Liver (tissue), 9 donors: ENCODE measurements around the gene NFKB2. TPM values are rescaled to one million over a fixed set of nuclear protein-coding genes. Genes with fewer than 3 reads are reported as not detected.

Experiments used
- DNase-seq: peaks from one replicate; pipeline ENCODE4 v3.0.0-alpha.2; 2017; ENCODE audit warnings: low spot score
- H3K27ac ChIP-seq, 2 donors: one replicate each; pipeline ENCODE4 v1.7.0; 2013; ENCODE audit warnings: inconsistent platforms in 2 of 2, low read length in 2 of 2, control low read depth in 1 of 2, low read depth in 1 of 2, mild to moderate bottlenecking in 1 of 2
- H3K27me3 ChIP-seq, 4 donors: one replicate each; pipeline versions ENCODE4 v1.6.1 to v1.7.0; 2013; ENCODE audit warnings: low read length in 3 of 4, inconsistent platforms in 1 of 4, mild to moderate bottlenecking in 1 of 4, moderate library complexity in 1 of 4; ENCODE audit not compliant: control insufficient read depth in 4 of 4, insufficient read depth in 4 of 4
- H3K36me3 ChIP-seq, 4 donors: one replicate each; pipeline versions ENCODE4 v1.6.1 to v1.7.0; 2013; ENCODE audit warnings: low read length in 3 of 4, mild to moderate bottlenecking in 3 of 4, low read depth in 1 of 4, moderate library complexity in 1 of 4; ENCODE audit not compliant: control insufficient read depth in 4 of 4, insufficient read depth in 3 of 4
- H3K4me1 ChIP-seq, 4 donors: one replicate each; pipeline versions ENCODE4 v1.6.1 to v1.7.0; 2013; ENCODE audit warnings: low read length in 3 of 4, mild to moderate bottlenecking in 3 of 4, moderate library complexity in 1 of 4; ENCODE audit not compliant: control insufficient read depth in 4 of 4, insufficient read depth in 4 of 4
- H3K4me3 ChIP-seq, 3 donors: one replicate each; pipeline versions ENCODE4 v1.6.1 to v1.7.0; 2013; ENCODE audit warnings: low read length in 3 of 3, control low read depth in 1 of 3, low read depth in 1 of 3, mild to moderate bottlenecking in 1 of 3
- H3K9ac ChIP-seq, 2 donors: one replicate each; pipeline ENCODE4 v1.7.0; 2013; ENCODE audit warnings: low read length in 2 of 2, mild to moderate bottlenecking in 2 of 2, moderate library complexity in 2 of 2, control low read depth in 1 of 2, low read depth in 1 of 2
- H3K9me3 ChIP-seq, 4 donors: one replicate each; pipeline versions ENCODE4 v1.6.1 to v1.7.0; 2013; ENCODE audit warnings: low read length in 3 of 4; ENCODE audit not compliant: control insufficient read depth in 4 of 4
- ATF3 ChIP-seq: IDR thresholded peaks from 2 replicates; pipeline ENCODE4 v1.6.1; 2016; ENCODE audit warnings: antibody characterized with exemption
- EGR1 ChIP-seq, 2 donors: IDR thresholded peaks; 2 replicates each; pipeline ENCODE4 v1.6.1; 2016 to 2018; ENCODE audit warnings: antibody characterized with exemption in 2 of 2, low read depth in 2 of 2
- FOXA1 ChIP-seq: IDR thresholded peaks from 2 replicates; pipeline ENCODE4 v1.6.1; 2016; ENCODE audit warnings: antibody characterized with exemption
- FOXA2 ChIP-seq: IDR thresholded peaks from 2 replicates; pipeline ENCODE4 v1.6.1; 2016; ENCODE audit warnings: antibody characterized with exemption
- GABPA ChIP-seq, 2 donors: IDR thresholded peaks in 1 of 2; conservative IDR thresholded peaks in 1 of 2; 2 replicates each; pipeline ENCODE4 v1.6.1; 2016; ENCODE audit warnings: antibody characterized with exemption in 2 of 2, mild to moderate bottlenecking in 1 of 2, moderate library complexity in 1 of 2
- HNF4A ChIP-seq, 2 donors: conservative IDR thresholded peaks; 2 replicates each; pipeline ENCODE4 v1.6.1; 2016; ENCODE audit warnings: antibody characterized with exemption in 2 of 2, mild to moderate bottlenecking in 2 of 2
- HNF4G ChIP-seq: IDR thresholded peaks from 2 replicates; pipeline ENCODE4 v1.6.1; 2016; ENCODE audit warnings: antibody characterized with exemption
- JUND ChIP-seq, 2 donors: IDR thresholded peaks; 2 replicates each; pipeline ENCODE4 v1.6.1; 2016; ENCODE audit warnings: antibody characterized with exemption in 2 of 2
- MAX ChIP-seq: IDR thresholded peaks from 2 replicates; pipeline ENCODE4 v1.6.1; 2016; ENCODE audit warnings: antibody characterized with exemption
- NR2F2 ChIP-seq: IDR thresholded peaks from 2 replicates; pipeline ENCODE4 v1.6.1; 2016; ENCODE audit warnings: antibody characterized with exemption
- RAD21 ChIP-seq, 2 donors: IDR thresholded peaks; 2 replicates each; pipeline ENCODE4 v1.6.1; 2016; ENCODE audit warnings: antibody characterized with exemption in 2 of 2, mild to moderate bottlenecking in 2 of 2
- REST ChIP-seq: IDR thresholded peaks from 2 replicates; pipeline ENCODE4 v1.6.1; 2016; ENCODE audit warnings: antibody characterized with exemption, mild to moderate bottlenecking
- RXRA ChIP-seq, 2 donors: IDR thresholded peaks; 2 replicates each; pipeline ENCODE4 v1.6.1; 2017 to 2018; ENCODE audit warnings: antibody characterized with exemption in 2 of 2, mild to moderate bottlenecking in 1 of 2
- SP1 ChIP-seq: IDR thresholded peaks from 2 replicates; pipeline ENCODE4 v1.6.1; 2018; ENCODE audit warnings: antibody characterized with exemption, mild to moderate bottlenecking
- TAF1 ChIP-seq: conservative IDR thresholded peaks from 2 replicates; pipeline ENCODE4 v1.6.1; 2016; ENCODE audit warnings: antibody characterized with exemption, mild to moderate bottlenecking
- YY1 ChIP-seq: IDR thresholded peaks from 2 replicates; pipeline ENCODE4 v1.6.1; 2016; ENCODE audit warnings: antibody characterized with exemption, mild to moderate bottlenecking
- ZBTB33 ChIP-seq: IDR thresholded peaks from 2 replicates; pipeline ENCODE4 v1.6.1; 2016; ENCODE audit warnings: antibody characterized with exemption
- WGBS: extraction: QIAGEN DNeasy Blood & Tissue Kit; methylation state at CpG from one replicate; pipeline ENCODE4 v1.1.7; 2013; 5-methylcytosine and 5-hydroxymethylcytosine counted together
- polyA plus RNA-seq, 2 donors: library from polyadenylated mRNA; stranded (reverse) in 1 of 2; unstranded in 1 of 2; fragments of 200-250 nt in 1 of 2; fragments of >200 nt in 1 of 2; fragmentation: Nextera tagmentation in 1 of 2; extraction: Ambion mirVana in 1 of 2; gene quantifications; one replicate each; pipeline versions ENCODE4 v1.2.1 to v1.2.3, GENCODE V29; 2013 to 2015
- total RNA-seq, 2 donors: library from RNA; depleted of rRNA; stranded (reverse); fragments of >200 nt; gene quantifications; one replicate each; pipeline ENCODE4 v1.2.3, GENCODE V29; 2014
- TF ChIP-seq, protein P1 (sequence below): fragments of 150-350 bp; IDR thresholded peaks from 2 replicates; pipeline ENCODE4 v1.5.1; 2017; ENCODE audit warnings: improper control_type of control experiment, low read depth, low read length; ENCODE audit not compliant: missing input control
- donor health status: healthy.
- donor health status: healthy.
- donor health status: healthy.
- donor health status: healthy.
- donor health status: healthy.

Gene NFKB2
- total and polyA plus RNA-seq, 4 donors, result 1.8 to 8.5 (median 7.1) TPM

DNA sequence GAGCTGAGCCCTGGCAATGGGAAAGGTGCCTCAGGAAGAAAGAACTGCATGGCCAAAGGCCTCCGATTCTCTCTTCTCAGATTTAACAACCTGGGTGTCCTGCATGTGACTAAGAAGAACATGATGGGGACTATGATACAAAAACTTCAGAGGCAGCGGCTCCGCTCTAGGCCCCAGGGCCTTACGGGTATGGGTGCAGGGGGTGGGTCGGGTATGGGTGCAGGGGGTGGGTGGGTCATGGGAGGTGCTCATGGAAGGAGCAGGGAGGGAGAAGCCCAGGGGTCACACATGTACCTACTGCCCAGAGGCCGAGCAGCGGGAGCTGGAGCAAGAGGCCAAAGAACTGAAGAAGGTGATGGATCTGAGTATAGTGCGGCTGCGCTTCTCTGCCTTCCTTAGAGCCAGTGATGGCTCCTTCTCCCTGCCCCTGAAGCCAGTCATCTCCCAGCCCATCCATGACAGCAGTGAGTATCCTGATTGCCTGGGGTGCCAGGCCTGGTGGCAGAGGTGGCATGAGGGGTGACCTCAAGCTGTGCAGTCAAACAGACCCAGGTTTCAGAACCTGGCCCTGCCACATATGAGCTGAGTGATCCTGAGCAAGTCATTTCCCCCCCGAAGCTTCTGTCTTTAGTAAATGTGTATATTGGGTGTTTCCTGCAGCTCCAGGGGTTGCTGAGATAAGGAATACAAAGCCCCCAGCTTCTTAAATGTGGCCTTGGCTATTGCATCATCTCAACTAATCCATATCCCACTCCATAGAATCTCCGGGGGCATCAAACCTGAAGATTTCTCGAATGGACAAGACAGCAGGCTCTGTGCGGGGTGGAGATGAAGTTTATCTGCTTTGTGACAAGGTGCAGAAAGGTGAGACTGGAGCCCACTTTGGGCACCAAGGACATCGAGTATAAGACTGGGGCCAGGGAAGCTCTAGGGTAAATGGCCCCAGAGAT, 2.0 kb downstream of the NFKB2 start:
- Histone ChIP-seq H3K27ac (no peak overlapping the region), H3K9me3 (no peaks in the 10 kb centered on the region), H3K9ac (no peak overlapping the region), H3K4me3 (no peak overlapping the region), H3K36me3 (peaks cover 0 to 25% (median 3%) of the 10 kb centered on the region in 4 donors), H3K27me3 (no peaks in the 10 kb centered on the region), H3K4me1 (peaks cover 11 to 37% (median 17%) of the 10 kb centered on the region in 4 donors)
- DNase-seq, result no peak
- WGBS, result 95% methylated on average over 14 of the region's 14 CpGs
- TF ChIP-seq EGR1 (IDR thresholded peaks at IDR 0.05; ENCODE audit: low read depth in 2 of 2) (no peak), SP1 (no peak), HNF4G (no peak), GABPA (IDR thresholded peaks at IDR 0.05 in 1 of 2, conservative IDR thresholded peaks at IDR 0.05 in 1 of 2) (no peak), ATF3 (no peak), NR2F2 (no peak), YY1 (no peak), RAD21 (IDR thresholded peaks at IDR 0.05) (no peak), RXRA (IDR thresholded peaks at IDR 0.05) (no peak), REST (no peak), ZBTB33 (no peak), TAF1 (no peak), JUND (IDR thresholded peaks at IDR 0.05) (no peak), HNF4A (conservative IDR thresholded peaks at IDR 0.05) (no peak), FOXA1 (no peak), MAX (no peak), FOXA2 (no peak)
- TF ChIP-seq, protein P1, sequence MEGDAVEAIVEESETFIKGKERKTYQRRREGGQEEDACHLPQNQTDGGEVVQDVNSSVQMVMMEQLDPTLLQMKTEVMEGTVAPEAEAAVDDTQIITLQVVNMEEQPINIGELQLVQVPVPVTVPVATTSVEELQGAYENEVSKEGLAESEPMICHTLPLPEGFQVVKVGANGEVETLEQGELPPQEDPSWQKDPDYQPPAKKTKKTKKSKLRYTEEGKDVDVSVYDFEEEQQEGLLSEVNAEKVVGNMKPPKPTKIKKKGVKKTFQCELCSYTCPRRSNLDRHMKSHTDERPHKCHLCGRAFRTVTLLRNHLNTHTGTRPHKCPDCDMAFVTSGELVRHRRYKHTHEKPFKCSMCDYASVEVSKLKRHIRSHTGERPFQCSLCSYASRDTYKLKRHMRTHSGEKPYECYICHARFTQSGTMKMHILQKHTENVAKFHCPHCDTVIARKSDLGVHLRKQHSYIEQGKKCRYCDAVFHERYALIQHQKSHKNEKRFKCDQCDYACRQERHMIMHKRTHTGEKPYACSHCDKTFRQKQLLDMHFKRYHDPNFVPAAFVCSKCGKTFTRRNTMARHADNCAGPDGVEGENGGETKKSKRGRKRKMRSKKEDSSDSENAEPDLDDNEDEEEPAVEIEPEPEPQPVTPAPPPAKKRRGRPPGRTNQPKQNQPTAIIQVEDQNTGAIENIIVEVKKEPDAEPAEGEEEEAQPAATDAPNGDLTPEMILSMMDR, result no peak
